D341Med (cell line): ENCODE results near the gene LCE3C.
"Not testable (repeated sequence)": the region's sequence is repeated elsewhere in the genome, so short reads cannot be mapped to it uniquely, and the experiment has no call there.

Experiments
- DNase-seq: peaks from one replicate; pipeline ENCODE4 v3.0.0; 2012; ENCODE audit warnings: low spot score

Gene LCE3C, protein sequence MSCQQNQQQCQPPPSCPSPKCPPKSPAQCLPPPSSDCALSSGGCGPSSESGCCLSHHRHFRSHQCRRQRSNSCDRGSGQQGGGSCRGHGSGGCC

DNA sequence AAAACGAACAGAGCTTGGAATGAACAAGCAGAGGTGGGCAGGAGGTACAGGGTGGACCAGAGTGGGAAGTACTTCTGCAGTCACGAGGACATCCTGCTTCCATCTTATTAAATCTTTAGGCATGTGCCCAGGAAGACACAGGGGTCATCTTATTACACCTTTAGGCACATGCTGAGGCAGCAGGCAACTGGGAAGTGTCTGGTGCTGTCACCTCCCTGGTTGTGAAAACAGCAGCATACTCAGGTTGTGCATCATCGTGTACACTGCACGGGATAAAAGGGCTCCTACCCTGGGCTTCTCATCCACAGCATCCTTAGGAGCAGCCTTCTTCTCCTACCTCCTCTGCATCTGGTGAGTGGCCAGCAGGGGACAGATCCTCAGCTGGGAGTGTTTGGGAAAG is at the start of gene LCE3C:
LCE3C (plus strand) TSS at position 301 of the 400 bp plus-strand sequence. CDS start 498 bp downstream, outside the sequence.
- DNase-seq = no peak

GRCh38 chr1:152565115-152565514 is 34.9 kb upstream of the LCE3C start:
- no peak for DNase-seq

- no peak for DNase-seq
Measured at GRCh38 chr1:152565535-152566215, 34.4 kb upstream of the LCE3C start.

GRCh38 chr1:152566681-152567080 is 33.4 kb upstream of the LCE3C start, which contains the start of gene LCE3E:
Gene LCE3E (minus strand): TSS chr1:152566780. CDS start chr1:152566208, 572 bp downstream.
- no peak for DNase-seq

DNA sequence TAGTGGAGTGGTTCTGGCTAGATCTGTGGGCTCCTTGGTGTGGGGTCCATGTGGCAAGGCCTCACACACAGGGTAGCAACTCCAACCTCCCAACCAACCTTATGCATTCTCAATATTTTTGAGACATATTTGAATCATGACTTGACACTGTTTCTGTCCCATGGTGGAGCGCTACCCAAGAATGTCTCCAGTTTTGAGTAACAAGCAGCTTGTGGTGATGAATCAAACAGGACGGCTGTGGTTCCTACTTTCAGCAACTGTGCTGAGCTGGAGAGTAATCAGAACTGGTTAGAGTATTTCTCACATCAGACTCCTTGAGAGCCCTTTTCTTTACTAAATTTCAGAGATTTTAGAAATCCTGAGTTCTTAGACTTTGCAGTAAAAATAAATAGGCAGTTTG is 22.9 kb upstream of the LCE3C start:
- DNase-seq = no peak

GRCh38 chr1:152579526-152579925 is 20.5 kb upstream of the LCE3C start:
- DNase-seq = not testable (repeated sequence)

- DNase-seq = no peak
Measured at GRCh38 chr1:152580433-152580832, 19.6 kb upstream of the LCE3C start, which contains the start of gene LCE3D. Gene LCE3D (minus strand): TSS chr1:152580516. CDS start chr1:152579936, 580 bp downstream.

DNA sequence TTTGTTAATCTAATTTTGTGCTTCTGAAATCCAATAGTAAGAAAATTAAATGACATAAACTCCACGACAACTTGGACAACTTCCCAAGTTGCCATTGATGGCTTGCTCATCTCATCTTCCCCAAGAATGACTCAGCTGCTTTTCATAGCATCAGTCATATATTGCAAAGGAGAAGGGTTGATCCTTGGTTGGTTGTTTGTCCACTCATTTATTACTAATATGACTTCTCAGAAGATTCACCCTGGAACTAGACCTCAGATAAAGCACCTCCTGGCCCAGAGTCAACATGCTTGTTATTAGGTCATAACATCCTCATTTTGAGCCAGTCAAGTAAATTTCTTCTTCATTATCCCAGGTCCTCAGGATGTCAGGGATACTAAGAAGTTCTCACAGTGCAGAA is 17.4 kb upstream of the LCE3C start:
- DNase-seq = no peak

DNA sequence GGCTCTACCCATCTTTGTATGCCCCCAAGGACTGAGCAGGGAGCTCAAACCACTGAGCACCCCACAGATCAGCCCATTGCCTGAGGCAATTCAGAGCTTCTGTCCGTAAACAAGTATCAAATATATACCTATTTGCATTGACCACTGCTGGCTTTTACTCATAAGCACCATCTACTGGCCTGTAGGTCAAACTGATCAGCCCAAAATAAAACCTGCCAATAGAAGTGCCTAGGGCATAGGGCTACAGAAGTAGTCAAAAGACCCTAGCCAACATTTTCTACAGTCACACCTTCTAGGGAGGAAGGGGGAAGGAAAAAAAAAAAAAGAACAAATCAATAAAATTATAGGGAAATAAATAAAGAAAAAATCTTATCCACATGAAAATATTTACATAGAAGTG is 14.4 kb upstream of the LCE3C start:
- no peak for DNase-seq

DNA sequence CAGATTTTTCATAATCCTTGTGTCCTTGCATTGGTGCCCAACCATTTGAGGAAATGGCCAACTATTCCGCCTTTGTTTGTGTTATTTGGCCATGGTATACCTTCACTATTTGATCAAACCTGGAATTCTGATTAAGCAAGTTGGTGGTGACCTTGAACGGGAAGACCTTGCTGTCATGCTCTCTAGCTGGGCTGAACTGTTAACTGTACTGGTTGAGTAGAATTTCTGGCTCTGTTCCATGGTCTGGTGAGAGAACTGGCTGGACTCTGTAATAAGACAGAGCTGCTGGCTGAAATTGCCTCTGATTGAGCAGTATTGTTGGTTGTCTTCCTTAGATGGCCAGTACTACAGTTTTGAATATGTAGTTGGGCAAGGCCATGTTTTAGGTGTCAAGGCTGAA is 3.0 kb upstream of the LCE3C start:
- DNase-seq = no peak

GRCh38 chr1:152613511-152613910 is 13.5 kb downstream of the LCE3C start, which contains the start of gene LCE3B:
Gene LCE3B (plus strand): TSS chr1:152613811. CDS start chr1:152613811, 0 bp downstream.
- no peak for DNase-seq

DNA sequence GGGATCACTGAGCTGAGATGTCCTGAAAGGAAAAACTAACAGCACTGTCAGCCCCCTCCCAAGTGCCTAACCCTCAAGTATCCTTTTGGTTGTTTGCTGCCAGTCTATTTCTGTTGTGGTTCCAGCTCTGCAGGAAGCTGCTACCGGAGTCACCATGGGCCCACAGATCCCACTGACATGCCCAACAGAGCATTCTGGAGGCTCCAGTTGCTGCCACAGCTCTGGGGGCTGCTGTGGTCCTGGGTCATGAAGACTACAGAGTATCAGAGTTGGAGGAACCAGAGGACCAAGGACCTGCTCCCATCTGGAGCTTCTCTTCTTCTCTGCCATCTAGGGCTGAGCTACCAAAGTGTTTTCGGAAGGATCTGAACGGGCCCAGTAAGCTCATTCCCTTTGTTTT is 22.0 kb downstream of the LCE3C start:
- no peak for DNase-seq

DNA sequence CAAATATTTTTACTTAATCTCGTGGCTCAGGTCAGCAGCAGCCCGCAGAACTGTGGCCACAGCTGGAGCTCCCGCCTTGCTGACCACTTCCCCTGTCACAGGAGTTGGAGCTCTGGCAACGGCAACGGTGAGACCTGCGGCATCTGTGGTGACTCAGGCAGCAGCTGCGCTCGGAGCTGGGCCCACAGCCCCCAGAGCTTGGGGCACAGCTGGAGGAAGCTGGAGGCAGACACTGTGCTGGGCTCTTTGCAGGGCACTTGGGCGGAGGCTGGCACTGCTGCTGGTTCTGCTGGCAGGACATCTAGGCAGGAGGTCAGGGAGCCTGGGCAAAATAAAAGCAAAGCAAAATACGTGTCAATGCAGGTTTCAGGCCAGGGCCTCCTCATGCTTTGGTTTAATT is 22.8 kb downstream of the LCE3C start, which contains the start of gene LCE3A:
LCE3A (minus strand) TSS at position 301 of the 400 bp plus-strand sequence; CDS start at position 301, 0 bp downstream.
- no peak for DNase-seq

GRCh38 chr1:152623203-152623844 is 23.3 kb downstream of the LCE3C start:
- no peak for DNase-seq

GRCh38 chr1:152626744-152627143 is 26.7 kb downstream of the LCE3C start:
- no peak for DNase-seq

DNA sequence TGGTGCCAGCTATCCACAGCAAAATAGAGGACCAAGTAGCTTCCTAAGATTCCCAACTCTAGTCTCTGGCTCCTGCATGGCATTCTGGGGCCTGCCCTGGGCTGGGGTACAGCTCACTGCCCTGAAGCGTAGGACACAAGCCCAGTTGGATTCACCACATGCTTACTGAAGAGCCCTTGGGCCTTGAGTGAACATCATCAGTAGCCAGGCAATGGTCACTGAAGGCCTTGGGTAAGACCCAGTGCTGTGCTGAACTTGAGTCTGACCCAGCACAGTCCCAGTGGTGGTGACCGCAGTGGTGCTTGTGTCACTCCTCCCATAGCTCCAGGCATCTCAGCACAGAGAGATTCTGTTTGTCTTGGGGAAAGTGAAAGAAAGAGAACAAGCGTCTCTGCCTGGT is 30.6 kb downstream of the LCE3C start:
- no peak for DNase-seq

DNA sequence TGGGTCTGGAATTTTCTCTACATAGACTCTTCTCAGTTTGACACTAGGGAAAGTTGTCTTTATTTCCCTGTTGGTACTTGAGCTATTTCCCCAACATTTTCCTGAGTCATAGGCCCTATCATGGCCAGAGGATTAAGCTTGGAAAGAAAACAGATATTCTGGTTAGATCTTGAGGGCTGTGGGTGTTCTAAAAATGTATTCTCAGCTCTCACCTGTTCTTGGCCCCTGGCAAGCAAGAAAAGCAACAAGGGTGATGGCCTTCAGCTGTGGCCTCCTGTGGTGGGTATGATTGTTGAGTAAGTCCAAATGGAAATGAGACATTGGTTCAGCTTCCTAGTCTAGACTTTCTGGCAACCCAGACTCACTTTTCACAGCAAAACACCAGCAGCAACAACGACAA is 40.3 kb downstream of the LCE3C start:
- DNase-seq = no peak

DNA sequence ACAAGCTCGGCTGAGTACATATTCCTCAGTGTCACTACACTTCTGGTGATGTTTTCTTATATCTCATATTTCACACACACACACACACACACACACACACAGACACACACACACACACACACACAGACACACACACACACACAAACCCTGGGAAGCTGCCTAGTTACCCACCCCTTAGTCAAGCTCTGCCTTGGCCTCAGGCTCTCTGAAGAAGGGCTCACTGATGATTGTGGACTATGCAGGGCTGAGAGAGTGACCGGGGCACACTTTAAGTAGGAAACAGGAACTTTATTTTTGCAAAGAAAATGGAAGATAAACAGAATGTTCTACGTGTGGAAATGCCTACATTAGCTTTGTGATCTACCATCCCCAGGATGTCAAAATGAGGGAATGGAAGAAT is 43.9 kb downstream of the LCE3C start:
- DNase-seq = no peak

GRCh38 chr1:152645146-152645545 is 45.1 kb downstream of the LCE3C start:
- no peak for DNase-seq

GRCh38 chr1:152646656-152647055 is 46.6 kb downstream of the LCE3C start:
- DNase-seq = no peak
